Peyer's patch (tissue), 4 donors: Measurements from ENCODE around the gene TIMM10B.

Source experiments
- CTCF ChIP-seq, 6 experiments: fragments of 450-650 bp in 4 of 6; fragments of 200-600 bp in 2 of 6; sonication (generic) in 1 of 6; IDR thresholded peaks; one replicate each; pipeline ENCODE4 v1.5.1; 2017 to 2019; ENCODE audit warnings: antibody characterized with exemption in 6 of 6, mild to moderate bottlenecking in 3 of 6, moderate library complexity in 1 of 6
- POLR2A ChIP-seq, 2 donors: fragments of 450-650 bp; IDR thresholded peaks; one replicate each; pipeline ENCODE4 v1.5.1; 2017; ENCODE audit warnings: antibody characterized with exemption in 2 of 2, mild to moderate bottlenecking in 2 of 2, moderate library complexity in 2 of 2

- TF ChIP-seq CTCF (IDR thresholded peaks at IDR 0.05) (no peak), POLR2A (IDR thresholded peaks at IDR 0.05) (no peak)
Observed at GRCh38 chr11:6440906-6441358, 40.4 kb upstream of the TIMM10B start, which contains the start of gene HPX.
